Fibroblast of lung (primary cell): ENCODE data around the gene MAGI2. TPM values are rescaled to one million over a fixed set of nuclear protein-coding genes. Genes with fewer than 3 reads are reported as not detected.
A peak's percentile ranks its signal among the peaks of the same experiment; 100 is the strongest.

Source experiments
- DNase-seq, 2 donors: peaks; one replicate each; pipeline versions ENCODE4 v3.0.0 to v3.0.0-alpha.2; 2010; ENCODE audit warnings: low read depth in 2 of 2
- H2AFZ ChIP-seq: 2 replicates; pipeline ENCODE4 v1.5.1; 2012; ENCODE audit warnings: low read length, control low read depth, inconsistent platforms
- H3K27ac ChIP-seq: 2 replicates; pipeline ENCODE4 v1.5.1; 2011; ENCODE audit warnings: low read length, control low read depth; ENCODE audit not compliant: insufficient read depth
- H3K27me3 ChIP-seq: 2 replicates; pipeline ENCODE4 v1.5.1; 2011; ENCODE audit warnings: mild to moderate bottlenecking, low read length; ENCODE audit not compliant: control insufficient read depth, insufficient read depth
- H3K36me3 ChIP-seq: 2 replicates; pipeline ENCODE4 v1.5.1; 2011; ENCODE audit warnings: low read length; ENCODE audit not compliant: control insufficient read depth, insufficient read depth
- H3K4me1 ChIP-seq: 2 replicates; pipeline ENCODE4 v1.5.1; 2011; ENCODE audit warnings: low read length; ENCODE audit not compliant: control insufficient read depth, insufficient read depth; ENCODE audit errors: extremely low read depth
- H3K4me2 ChIP-seq: 2 replicates; pipeline ENCODE4 v1.5.1; 2011; ENCODE audit warnings: low read length, control low read depth; ENCODE audit not compliant: insufficient read depth; ENCODE audit errors: extremely low read depth
- H3K4me3 ChIP-seq, 4 experiments: fragments of 200-600 bp in 1 of 4; sonication (generic) in 1 of 4; replicated peaks in 1 of 4; 2 replicates each; pipeline ENCODE4 v1.5.1; 2011 to 2016; ENCODE audit warnings: low read length in 4 of 4, low read depth in 3 of 4, mild to moderate bottlenecking in 3 of 4, control low read depth in 2 of 4, inconsistent platforms in 1 of 4, mixed read lengths in 1 of 4; ENCODE audit not compliant: insufficient read depth in 1 of 4; ENCODE audit errors: control extremely low read depth in 1 of 4
- H3K79me2 ChIP-seq: 2 replicates; pipeline ENCODE4 v1.5.1; 2012; ENCODE audit warnings: mild to moderate bottlenecking, low read length, inconsistent platforms; ENCODE audit not compliant: control insufficient read depth, insufficient read depth
- H3K9ac ChIP-seq: 2 replicates; pipeline ENCODE4 v1.5.1; 2011; ENCODE audit warnings: mild to moderate bottlenecking, low read length, control low read depth; ENCODE audit not compliant: insufficient read depth
- H3K9me3 ChIP-seq: 2 replicates; pipeline ENCODE4 v1.5.1; 2012; ENCODE audit warnings: low read depth, low read length; ENCODE audit not compliant: control insufficient read depth, insufficient read depth
- H4K20me1 ChIP-seq: 2 replicates; pipeline ENCODE4 v1.5.1; 2011; ENCODE audit warnings: low read length; ENCODE audit not compliant: control insufficient read depth, insufficient read depth; ENCODE audit errors: extremely low read depth
- CTCF ChIP-seq, 2 donors: IDR thresholded peaks in 1 of 2; conservative IDR thresholded peaks in 1 of 2; 1 replicate in 1 of 2; 2 replicates in 1 of 2; pipeline ENCODE4 v1.5.1; 2011 to 2012; ENCODE audit warnings: low read length in 2 of 2, control low read depth in 1 of 2, inconsistent platforms in 1 of 2, low read depth in 1 of 2, mild to moderate bottlenecking in 1 of 2
- EZH2 ChIP-seq: IDR thresholded peaks from 2 replicates; pipeline ENCODE4 v1.5.1; 2012; ENCODE audit warnings: low read length, control low read depth, mild to moderate bottlenecking; ENCODE audit errors: missing control alignments
- polyA plus RNA-seq, 2 donors: library from polyadenylated mRNA; depleted of rRNA in 1 of 2; stranded (reverse) in 1 of 2; unstranded in 1 of 2; fragments of >200 nt; gene quantifications; 2 replicates each; pipeline ENCODE4 v1.2.1, GENCODE V29; 2011 to 2012; ENCODE audit warnings: missing spikeins in 1 of 2
- total RNA-seq: library from RNA; depleted of rRNA; stranded (reverse); fragments of >200 nt; gene quantifications from 2 replicates; pipeline ENCODE4 v1.2.1, GENCODE V29; 2014

MAGI2 gene
- total and polyA plus RNA-seq, 2 donors (not counting 1 experiment from before 2014, with no cell fraction given), result 1.8 to 17.0 TPM

GRCh38 chr7:78704504-78704903, 749.0 kb downstream of the MAGI2 start:
- H3K27ac ChIP-seq, result no peak overlapping the region
- no peak overlapping the region for H3K4me3 ChIP-seq
- no peak overlapping the region for H2AFZ ChIP-seq
- no peak overlapping the region for H3K9ac ChIP-seq
- H3K27me3 ChIP-seq, result no peaks in the 10 kb centered on the region
- no peaks in the 10 kb centered on the region for H3K9me3 ChIP-seq
- H3K4me1 ChIP-seq, result peaks cover 7% of the 10 kb centered on the region
- H3K4me2 ChIP-seq, result no peak overlapping the region
- no peaks in the 10 kb centered on the region for H3K36me3 ChIP-seq
- H4K20me1 ChIP-seq, result no peaks in the 10 kb centered on the region
- no peaks in the 10 kb centered on the region for H3K79me2 ChIP-seq
- TF ChIP-seq CTCF (conservative IDR thresholded peaks at IDR 0.05 in 1 of 2, IDR thresholded peaks at IDR 0.05 in 1 of 2; ENCODE audit: low read depth in 1 of 2, low read length in 2 of 2) (no peak), EZH2 (no peak)
- DNase-seq, result no peak

GRCh38 chr7:78703391-78703790, 750.1 kb downstream of the MAGI2 start:
- Histone ChIP-seq H3K9ac (no peak overlapping the region), H3K4me3 (no peak overlapping the region), H3K27ac (no peak overlapping the region), H3K9me3 (no peaks in the 10 kb centered on the region), H3K36me3 (no peaks in the 10 kb centered on the region), H3K4me1 (peaks cover 7% of the 10 kb centered on the region), H3K79me2 (no peaks in the 10 kb centered on the region), H2AFZ (no peak overlapping the region), H3K27me3 (no peaks in the 10 kb centered on the region), H3K4me2 (peak overlapping the region; percentile 56), H4K20me1 (no peaks in the 10 kb centered on the region)
- no peak for TF ChIP-seq EZH2
- no peak for TF ChIP-seq CTCF (conservative IDR thresholded peaks at IDR 0.05 in 1 of 2, IDR thresholded peaks at IDR 0.05 in 1 of 2; ENCODE audit: low read depth in 1 of 2, low read length in 2 of 2)
- peak in 1 of 2 donors; percentile 34 for DNase-seq

GRCh38 chr7:78702770-78703169, 750.7 kb downstream of the MAGI2 start:
- Histone ChIP-seq H3K36me3 (no peaks in the 10 kb centered on the region), H2AFZ (no peak overlapping the region), H3K27me3 (no peaks in the 10 kb centered on the region), H4K20me1 (no peaks in the 10 kb centered on the region), H3K4me3 (no peak overlapping the region), H3K4me2 (no peak overlapping the region), H3K4me1 (peaks cover 7% of the 10 kb centered on the region), H3K79me2 (no peaks in the 10 kb centered on the region), H3K9me3 (no peaks in the 10 kb centered on the region), H3K27ac (no peak overlapping the region), H3K9ac (no peak overlapping the region)
- TF ChIP-seq CTCF (conservative IDR thresholded peaks at IDR 0.05 in 1 of 2, IDR thresholded peaks at IDR 0.05 in 1 of 2; ENCODE audit: low read depth in 1 of 2, low read length in 2 of 2) (no peak), EZH2 (no peak)
- DNase-seq, result peak; percentile 95 to 98
